Upper lobe of left lung (tissue), 4 donors: ENCODE data around the gene TTPAL.

Experiments
- EP300 ChIP-seq, 4 donors: sonication (generic); formaldehyde crosslinking; IDR thresholded peaks; one replicate each; pipeline ENCODE4 v1.5.1; 2017; ENCODE audit warnings: antibody characterized with exemption in 4 of 4, control low read depth in 2 of 4
- POLR2A ChIP-seq, 4 donors: fragments of 450-650 bp; IDR thresholded peaks; one replicate each; pipeline ENCODE4 v1.5.1; 2016 to 2017; ENCODE audit warnings: antibody characterized with exemption in 4 of 4, mild to moderate bottlenecking in 2 of 4
- TF ChIP-seq, protein P1 (sequence below), 6 experiments: fragments of 450-650 bp in 4 of 6; fragments of 200-600 bp in 2 of 6; sonication (generic) in 2 of 6; IDR thresholded peaks; one replicate each; pipeline ENCODE4 v1.5.1; 2016 to 2019; ENCODE audit warnings: antibody characterized with exemption in 6 of 6

DNA sequence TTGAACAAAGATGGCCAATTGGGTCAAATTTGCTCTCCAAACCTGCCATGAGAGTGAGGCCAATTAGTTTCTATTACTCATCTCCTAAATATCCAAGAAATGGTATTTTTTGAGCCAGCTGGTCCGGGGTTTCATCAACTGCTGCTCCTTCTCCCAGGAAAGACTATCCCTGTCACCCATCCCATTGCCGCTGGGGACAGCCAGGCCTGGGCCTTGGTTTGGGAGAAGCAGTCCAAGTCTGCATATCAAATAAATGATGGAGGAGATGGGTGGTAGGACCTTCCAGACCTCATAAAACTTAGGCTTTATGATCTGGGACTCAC lies 46.7 kb upstream of the TTPAL start:
- TF ChIP-seq, protein P1, sequence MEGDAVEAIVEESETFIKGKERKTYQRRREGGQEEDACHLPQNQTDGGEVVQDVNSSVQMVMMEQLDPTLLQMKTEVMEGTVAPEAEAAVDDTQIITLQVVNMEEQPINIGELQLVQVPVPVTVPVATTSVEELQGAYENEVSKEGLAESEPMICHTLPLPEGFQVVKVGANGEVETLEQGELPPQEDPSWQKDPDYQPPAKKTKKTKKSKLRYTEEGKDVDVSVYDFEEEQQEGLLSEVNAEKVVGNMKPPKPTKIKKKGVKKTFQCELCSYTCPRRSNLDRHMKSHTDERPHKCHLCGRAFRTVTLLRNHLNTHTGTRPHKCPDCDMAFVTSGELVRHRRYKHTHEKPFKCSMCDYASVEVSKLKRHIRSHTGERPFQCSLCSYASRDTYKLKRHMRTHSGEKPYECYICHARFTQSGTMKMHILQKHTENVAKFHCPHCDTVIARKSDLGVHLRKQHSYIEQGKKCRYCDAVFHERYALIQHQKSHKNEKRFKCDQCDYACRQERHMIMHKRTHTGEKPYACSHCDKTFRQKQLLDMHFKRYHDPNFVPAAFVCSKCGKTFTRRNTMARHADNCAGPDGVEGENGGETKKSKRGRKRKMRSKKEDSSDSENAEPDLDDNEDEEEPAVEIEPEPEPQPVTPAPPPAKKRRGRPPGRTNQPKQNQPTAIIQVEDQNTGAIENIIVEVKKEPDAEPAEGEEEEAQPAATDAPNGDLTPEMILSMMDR (IDR thresholded peaks at IDR 0.05), result no peak
- TF ChIP-seq POLR2A (IDR thresholded peaks at IDR 0.05) (no peak), EP300 (IDR thresholded peaks at IDR 0.05) (no peak)
